ENCODE results near the gene DOCK3. TPM values are rescaled to one million over a fixed set of nuclear protein-coding genes. Genes with fewer than 3 reads are reported as not detected.
"Not testable (repeated sequence)": the region's sequence is repeated elsewhere in the genome, so short reads cannot be mapped to it uniquely, and the experiment has no call there.

The DOCK3 gene
- total RNA-seq, 1 donor from 2014 or later: 0.72 TPM

DNA sequence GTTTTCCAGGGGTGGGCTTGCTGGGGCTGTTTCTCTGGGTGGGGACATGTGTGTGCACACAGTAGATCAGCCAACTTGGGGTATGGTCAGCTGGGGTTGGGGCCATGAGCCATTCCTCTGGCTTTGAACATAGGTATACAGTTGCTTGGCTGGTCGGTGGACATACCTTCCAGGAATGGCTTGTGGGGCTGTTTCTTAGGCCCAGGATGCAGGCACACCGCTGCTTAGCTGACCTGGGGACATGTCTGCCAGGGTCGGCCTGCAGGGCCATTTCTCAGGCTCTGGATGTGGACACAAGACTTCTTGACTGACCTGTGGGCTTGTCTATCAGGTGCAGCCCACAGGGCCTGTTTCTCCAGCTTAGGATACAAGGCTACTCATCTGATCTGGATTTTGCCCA, 130.6 kb downstream of the DOCK3 start:
- DNase-seq (ENCODE audit: low spot score): no peak

DNA sequence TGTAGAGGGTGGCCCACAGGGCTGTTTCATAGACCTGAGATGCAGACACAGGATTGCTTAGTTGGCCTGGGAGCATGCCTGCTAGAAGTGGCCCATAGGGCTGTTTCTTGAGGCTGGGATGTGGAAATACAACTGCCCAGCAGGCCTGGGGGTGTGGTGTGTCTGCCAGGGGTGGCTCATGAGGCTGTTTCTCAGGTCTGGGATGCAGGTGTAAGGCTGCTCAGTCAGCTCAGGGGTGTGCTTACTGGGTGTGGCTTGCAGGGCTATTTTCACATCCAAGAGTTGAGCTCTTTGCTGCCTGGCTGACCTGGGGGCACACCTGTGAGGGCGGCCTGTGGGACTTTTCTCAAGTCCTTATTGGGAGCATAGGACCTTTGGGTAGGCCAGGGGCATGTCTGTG, 131.3 kb downstream of the DOCK3 start:
- DNase-seq (ENCODE audit: low spot score): peak; percentile 7

DNA sequence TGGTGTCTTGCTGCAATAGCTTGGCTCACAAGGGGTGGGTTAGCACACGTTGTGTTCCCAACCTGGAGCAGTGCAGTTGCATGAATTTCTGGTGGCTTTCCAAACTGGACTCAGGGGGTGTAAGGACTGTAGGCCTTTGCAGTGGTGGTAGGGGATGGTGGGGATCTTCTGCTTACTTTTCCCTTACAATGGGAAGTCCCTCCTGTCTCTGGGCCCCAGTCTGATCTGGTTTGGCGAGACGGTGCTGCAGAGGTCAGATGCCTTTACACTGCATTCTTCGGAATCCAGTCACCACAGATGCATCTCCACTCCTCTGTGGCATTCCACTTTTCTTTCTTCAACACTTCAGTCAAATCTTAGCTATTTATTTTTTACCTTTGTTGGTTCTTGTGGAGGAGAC, 132.1 kb downstream of the DOCK3 start:
- peak; percentile 41 for DNase-seq (ENCODE audit: low spot score)

DNA sequence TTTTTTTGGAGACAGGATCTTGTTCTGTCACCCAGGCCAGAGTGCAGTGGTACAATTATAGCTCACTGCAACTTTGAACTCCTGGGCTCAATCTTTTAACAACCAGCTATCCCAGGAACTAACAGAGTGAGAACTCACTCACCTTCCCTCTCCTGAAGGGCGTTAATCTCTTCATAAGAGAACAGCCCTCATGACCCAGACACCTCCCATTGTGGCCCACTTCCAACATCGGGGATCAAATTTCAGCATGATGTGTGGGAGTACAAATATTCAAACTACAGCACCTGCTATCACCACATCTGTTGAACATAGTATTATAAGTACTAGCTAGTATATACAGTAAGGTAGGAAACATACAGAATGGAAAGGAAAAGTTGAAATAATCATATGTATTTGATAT, 132.5 kb downstream of the DOCK3 start:
- DNase-seq (ENCODE audit: low spot score): peak; percentile 35

DNA sequence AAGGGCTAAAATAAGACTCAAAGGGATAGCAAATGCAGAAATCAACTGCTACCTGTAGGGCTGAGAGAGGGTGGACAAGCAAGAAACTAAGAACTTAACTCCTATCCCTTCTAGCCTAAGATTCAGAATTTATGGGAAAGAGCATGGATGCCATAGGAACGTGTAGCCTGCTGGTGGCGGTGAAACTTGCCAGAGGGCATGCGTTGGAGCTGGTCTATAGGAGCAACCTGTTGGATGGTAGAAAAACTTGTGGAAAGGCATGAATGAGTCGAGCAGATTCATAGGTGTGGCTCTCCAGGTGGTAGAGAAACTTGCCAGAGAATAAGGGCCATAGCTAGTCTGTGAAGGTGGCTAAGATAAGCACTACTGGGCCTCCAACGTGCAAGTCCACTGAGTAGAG, 137.2 kb downstream of the DOCK3 start:
- no peak for DNase-seq (ENCODE audit: low spot score)

DNA sequence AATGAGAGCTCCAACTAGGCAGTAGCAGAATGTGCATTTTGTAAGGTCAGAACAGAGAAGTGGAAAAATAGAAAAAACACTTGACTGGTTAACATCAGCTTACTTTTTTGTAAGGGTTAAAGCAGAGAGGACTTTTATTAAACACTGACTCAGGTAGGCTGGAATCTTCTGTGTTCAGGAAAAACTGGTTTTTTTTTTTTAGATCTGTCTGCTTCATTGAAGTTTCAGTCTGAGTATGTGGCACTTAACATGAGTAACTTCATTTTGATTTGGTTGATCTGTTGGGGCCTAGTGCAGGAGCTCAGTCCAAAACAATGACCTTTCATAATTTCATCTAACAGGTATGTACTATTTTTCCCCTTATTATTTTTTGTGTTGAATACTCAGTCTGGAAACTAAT, 141.1 kb downstream of the DOCK3 start:
- DNase-seq (ENCODE audit: low spot score): peak; percentile 66

DNA sequence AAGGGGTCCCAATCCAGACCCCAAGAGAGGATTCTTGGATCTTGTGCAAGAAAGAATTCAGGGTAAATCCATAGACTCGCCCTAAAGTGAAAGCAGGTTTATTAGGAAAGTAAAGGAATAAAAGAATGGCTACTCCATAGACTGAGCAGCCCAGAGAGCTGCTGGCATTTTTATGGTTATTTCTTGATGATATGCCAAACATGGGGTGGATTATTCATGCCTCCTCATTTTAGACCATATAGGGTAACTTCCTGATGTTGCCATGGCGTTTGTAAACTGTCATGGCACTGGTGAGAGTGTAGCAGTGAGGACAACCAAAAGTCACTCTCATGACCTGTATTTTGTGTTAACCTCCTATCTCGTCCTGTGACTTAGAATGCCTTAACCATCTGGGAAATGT, 142.2 kb downstream of the DOCK3 start:
- no peak for DNase-seq (ENCODE audit: low spot score)

DNA sequence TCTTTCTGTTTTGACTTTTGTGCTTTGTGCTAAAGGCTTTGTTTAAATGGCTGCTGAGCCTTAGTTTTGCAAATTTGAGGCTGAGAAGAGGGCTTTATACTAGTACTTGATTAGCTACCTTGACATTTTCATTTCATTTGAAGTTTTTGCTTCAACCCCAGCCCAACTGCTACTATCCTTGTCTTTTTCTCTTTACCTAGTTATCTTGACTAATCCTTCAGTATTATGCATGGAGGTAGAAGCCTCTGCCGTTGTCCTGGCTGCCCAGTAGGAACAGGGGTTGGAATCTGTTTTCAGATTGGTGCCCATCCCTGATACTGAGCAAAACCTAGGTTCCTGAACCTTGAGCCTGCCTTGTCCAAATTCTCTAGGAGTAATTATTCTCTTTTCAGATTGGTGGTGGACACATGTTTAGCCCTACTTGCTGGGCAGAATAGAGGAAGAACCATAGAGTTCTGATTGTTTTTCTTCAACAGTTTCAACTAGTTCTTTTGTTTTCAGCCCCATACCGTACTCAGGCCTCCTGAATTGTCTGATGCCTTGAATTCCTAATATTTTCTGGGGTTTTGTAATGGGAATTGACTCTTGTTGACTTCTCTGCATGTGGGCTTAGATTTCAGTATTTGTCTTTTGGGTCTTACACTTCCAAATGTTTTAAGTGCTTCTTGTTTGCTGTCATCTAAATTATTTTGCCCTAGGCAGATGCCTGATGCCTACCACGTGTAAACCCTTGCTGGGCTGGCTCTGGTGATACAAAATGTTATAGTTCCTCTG, 143.2 kb downstream of the DOCK3 start:
- peak; percentile 22 for DNase-seq (ENCODE audit: low spot score)

DNA sequence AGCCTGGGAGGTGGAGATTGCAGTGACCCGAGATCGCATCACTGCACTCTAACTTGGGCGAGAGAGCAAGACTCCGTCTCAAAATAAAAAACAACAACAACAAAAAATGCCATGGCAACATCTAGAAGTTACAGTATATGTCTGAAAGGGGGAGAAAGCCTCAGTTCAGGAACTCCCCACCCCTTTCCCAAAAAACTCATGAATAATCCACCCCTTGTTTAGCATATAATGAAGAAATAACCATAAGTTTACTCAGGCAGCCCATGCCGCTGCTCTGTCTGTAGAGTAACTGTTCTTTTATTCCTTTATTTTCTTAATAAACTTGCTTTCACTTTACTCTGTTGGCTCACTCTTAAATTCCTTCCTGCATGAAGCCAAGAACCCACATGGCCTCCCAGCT, 145.2 kb downstream of the DOCK3 start:
- no peak for DNase-seq (ENCODE audit: low spot score)

DNA sequence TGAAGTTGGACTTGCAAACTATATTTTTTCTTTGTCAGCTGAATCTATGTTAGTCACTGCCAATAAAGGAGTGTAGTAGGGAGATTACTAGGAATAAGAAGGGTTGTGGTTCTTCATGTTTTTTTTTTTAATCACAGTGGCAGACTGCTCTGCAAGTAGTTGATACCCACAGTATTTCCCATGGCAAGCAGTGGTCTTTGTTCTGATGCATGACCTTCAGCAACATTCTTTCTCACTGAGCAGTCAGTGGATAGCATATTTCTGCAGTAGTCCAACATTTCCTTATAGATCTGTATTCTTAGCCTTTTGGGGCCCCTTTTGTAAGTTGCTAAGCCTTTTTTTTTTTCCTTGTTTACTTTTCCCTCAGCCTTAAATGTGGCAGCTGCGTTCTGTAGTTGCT, 151.1 kb downstream of the DOCK3 start:
- DNase-seq (ENCODE audit: low spot score): no peak

DNA sequence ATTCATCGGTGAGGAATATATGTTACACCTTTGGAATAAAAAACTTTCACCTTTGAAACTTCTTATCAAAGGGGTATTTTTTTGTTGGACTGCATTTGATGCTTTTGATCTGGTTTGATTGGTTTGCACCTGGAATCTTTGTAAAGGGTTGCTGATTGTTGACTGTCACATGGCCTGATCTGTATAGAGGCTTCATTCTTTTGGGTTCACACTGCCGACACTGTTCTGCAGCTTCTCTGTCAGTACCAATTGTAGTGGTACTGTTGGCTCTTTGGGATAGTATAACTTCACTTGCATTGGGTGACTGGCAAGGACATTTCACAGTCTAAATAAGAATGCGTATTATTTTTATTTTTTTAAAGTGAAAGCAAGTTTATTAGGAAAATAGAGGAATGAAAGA, 155.7 kb downstream of the DOCK3 start:
- no peak for DNase-seq (ENCODE audit: low spot score)

DNA sequence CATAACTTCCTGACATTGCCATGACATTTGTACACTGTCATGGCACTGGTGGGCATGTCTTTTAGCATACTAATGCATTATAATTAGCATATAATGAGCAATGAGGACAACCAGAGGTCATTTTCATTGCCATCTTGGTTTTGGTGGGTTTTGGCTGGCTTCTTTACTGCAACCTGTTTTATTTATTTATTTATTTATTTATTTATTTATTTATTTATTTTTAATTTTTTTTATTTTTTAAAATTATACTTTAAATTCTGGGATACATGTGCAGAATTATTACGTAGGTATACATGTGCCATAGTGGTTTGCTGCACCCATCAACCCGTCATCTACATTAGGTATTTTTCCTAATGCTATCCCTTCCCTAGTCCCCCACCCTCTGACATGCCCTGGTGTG, 156.3 kb downstream of the DOCK3 start:
- not testable (repeated sequence) for DNase-seq (ENCODE audit: low spot score)

DNA sequence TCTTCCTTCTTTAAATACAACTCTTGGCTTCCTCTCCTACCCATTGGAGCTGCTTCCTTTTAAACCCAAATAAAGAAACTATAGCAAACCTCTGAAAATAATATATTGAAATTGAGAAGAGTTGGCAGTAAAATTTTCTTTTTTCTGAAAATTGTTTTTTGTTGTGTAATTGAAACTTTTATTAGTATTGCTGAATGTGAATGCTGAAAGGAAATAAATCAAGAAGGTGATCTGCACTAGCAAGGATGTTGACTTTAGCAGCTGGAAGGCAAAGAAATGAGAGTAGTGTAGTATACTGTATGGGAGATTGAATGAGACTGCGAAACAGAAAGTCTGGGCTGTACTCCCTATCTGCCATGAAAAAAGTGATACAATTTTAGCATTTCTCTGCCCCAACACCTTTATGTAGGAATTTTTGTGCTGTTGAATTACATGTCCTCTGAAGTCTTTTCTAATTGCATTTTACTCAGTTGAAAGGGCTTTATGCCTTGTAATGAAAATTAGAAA, 166.3 kb downstream of the DOCK3 start:
- no peak for DNase-seq (ENCODE audit: low spot score)

DNA sequence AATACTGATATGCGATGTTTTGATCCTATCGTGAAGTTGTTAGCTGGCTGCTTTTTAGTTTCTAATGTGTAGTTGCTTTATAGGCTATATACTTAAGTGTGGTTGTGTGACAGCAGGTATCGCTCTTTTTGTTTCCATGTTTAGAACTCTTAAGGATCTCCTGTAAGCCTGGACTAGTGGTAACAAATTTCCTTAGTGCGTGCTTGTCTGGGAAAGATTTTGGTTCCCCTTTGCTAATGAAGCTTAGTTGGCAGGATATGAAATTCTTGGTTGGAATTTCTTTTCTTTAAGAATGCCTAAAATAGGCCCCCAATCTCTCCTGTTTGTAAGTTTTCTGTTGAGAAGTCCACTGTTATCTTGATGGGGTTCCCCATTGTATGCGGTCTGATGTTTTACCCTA, 173.6 kb downstream of the DOCK3 start:
- no peak for DNase-seq (ENCODE audit: low spot score)

DNA sequence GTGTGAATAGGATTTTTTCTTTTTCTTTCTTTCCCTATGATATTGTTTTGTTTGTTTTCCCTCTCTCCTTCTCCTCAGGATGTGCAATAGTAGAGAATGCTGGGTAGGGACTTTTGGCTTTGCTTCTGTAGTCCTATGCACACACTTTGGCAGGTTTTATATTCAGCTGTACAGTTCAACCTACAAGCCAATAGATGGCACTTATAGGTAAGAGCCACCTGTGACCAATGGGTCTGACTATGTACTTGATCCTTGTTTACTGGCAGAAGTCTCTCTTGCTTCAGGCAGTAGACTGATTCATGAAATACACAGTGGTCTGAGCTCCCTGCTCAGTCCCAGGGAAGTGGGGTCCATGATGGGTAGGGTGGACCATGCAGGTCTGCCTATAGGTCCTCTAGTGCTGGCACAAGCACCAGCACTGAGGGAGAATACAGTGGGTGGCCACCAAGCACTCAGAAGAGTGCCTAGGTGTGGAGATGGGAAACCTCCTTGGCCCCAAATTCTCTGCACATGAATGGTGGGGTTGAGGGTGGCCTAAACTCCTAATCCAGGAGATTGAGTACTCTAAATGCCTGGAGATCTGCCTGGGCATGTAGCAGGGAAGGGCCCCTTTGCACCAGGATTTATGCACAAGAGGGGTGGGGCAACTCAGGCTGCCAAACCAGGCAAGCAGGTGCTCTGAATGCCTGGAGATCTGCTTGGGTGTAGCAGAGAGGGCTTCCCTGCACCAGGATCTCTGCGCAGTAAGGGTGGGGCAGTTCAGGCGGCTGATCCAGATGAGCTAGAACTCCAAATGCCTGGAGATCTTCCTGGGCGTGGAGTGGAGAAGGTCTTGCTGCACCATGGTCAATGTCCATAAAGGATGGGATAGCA, 176.1 kb downstream of the DOCK3 start:
- no peak for DNase-seq (ENCODE audit: low spot score)

DNA sequence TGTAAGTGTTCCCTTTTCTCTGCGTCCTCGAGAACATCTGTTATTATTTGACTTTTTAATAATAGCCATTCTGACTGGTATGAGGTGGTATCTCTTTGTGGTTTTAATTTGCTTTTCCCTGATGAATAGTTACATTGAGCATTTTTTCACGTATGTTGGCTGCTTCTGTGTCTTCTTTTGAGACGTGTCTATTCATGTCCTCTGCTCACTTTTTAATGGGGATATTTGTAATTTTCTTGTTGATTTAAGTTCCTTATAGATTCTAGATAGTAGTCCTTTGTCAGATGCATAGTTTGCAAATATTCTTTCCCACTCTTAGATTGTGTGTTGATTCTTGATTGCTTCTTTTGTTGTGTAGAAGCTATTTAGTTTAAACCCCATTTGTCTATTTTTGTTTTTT, 179.2 kb downstream of the DOCK3 start:
- DNase-seq (ENCODE audit: low spot score): no peak

DNA sequence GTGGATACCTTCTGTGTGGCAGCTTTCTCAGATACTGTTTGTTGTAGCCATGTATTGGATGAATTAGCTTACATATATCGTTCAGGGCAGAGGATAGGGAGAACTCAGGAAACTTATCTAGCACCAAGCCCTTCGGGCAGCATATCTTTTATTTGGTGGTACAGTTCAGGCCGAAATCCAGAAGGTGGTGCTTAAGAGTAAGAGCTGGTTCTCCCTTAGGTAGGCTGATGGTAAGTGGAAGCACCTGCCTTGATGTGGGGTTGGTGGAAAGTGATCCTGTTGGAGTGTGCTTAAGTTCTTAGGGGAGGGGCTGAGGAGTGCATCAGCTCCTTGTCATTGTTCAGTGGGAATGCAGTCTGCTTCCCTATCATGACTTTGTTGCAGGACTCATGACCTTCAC, 187.5 kb downstream of the DOCK3 start:
- DNase-seq (ENCODE audit: low spot score): no peak

DNA sequence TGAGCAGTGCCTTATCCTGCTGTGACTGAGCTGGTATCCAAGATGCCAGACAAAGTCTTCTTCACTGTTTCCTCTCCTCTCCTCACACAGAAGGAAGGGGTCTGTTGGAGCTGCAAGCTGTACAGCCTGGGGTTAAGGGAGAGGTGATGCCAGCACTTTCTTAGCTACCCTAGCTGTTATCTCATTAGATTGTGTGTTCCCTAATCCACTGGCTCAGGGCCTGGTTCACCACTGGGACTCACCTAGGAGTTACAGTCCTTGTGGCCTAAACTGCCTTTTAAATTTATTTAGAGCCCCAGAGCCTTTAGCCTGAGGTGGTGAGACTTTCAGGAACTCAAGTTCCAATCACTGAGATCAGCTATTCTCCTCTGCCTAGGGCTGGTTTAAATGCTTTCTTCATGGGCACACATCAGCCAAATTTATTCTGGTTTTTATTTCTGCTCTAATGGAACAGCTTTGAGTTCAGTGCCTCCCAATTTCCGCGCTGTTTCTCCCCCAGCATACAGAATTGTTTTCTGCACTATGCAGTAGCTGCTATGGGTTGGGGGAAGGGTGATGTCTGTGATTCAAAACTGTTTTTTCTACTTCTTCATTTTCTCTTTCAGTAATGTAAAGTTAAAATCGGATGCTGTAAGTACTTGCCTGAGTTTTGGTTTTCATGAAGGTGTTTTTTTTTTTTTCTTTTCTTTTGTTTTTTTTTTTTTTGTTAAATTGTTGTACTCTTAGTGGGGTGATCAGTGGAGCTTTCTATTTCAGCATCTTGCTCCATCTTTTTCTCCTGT, 198.8 kb downstream of the DOCK3 start:
- DNase-seq (ENCODE audit: low spot score): no peak

DNA sequence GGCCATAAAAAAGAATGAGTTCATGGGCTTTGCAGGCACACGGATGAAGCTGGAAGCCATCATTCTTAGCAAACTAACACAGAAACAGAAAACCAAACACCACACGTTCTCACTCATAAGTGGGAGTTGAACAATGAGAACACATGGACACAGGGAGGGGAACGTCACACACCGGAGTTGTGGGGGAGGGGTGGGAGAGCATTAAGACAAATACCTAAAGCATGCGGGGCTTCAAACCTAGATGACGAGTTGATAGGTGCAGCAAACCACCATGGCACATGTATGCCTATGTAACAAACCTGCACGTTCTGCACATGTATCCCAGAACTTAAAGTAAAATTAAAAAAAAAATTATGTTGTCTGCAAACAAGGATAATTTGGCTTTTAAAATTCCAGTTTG, 200.1 kb downstream of the DOCK3 start:
- not testable (repeated sequence) for DNase-seq (ENCODE audit: low spot score)

DNA sequence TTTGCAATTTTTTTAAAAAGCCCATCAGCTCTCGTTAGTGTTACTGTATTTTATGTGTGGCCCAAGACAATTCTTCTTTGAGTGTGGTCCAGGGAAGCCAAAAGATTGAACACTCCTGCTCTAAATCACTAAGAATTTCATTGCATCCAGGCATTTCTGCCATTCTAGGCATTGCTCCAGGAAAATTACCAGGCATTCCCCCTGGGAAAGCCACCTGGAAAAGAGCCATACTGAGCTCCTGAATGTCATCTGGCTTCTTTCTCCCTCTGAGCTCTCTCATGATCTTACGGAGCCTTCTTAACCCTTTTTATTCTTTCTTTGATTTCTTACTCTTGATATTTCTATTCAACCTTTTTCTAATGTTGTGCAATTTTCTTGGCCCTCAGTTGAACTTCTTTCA, 202.2 kb downstream of the DOCK3 start:
- peak; percentile 10 for DNase-seq (ENCODE audit: low spot score)

DNA sequence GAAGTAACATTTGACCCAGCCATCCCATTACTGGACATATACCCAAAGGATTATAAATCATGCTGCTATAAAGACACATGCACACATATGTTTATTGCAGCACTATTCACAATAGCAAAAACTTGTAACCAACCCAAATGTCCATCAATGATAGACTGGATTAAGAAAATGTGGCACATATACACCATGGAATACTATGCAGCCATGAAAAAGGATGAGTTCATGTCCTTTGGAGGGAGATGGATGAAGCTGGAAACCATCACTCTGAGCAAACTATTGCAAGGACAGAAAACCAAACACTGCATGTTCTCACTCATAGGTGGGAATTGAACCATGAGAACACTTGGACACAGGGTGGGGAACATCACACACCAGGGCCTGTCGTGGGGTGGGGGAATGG, 208.0 kb downstream of the DOCK3 start:
- DNase-seq (ENCODE audit: low spot score): not testable (repeated sequence)

DNA sequence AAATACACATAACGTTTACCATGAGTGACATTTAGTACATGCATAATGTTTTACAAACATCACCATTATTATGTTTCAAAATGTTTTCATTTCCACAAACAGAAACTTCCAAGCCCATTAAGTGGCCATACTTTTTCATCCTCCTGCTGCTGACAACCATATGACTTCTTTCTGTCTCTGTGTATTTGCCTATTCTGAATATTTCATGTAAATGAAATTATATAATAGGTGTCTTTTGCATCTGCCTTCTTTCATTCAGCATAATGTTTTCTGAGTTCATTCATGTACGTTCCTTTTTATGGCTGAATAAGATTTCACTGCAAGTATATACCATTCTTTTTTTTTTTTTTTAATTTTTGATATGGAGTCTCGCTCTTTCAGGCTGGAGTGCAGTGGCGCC, 209.0 kb downstream of the DOCK3 start:
- DNase-seq (ENCODE audit: low spot score): no peak
